ENCODE data around the gene USP11. TPM values are rescaled to one million over a fixed set of nuclear protein-coding genes. Genes with fewer than 3 reads are reported as not detected.

USP11 gene
- total RNA-seq, 1 experiment from 2014 or later, result 153 TPM

DNA sequence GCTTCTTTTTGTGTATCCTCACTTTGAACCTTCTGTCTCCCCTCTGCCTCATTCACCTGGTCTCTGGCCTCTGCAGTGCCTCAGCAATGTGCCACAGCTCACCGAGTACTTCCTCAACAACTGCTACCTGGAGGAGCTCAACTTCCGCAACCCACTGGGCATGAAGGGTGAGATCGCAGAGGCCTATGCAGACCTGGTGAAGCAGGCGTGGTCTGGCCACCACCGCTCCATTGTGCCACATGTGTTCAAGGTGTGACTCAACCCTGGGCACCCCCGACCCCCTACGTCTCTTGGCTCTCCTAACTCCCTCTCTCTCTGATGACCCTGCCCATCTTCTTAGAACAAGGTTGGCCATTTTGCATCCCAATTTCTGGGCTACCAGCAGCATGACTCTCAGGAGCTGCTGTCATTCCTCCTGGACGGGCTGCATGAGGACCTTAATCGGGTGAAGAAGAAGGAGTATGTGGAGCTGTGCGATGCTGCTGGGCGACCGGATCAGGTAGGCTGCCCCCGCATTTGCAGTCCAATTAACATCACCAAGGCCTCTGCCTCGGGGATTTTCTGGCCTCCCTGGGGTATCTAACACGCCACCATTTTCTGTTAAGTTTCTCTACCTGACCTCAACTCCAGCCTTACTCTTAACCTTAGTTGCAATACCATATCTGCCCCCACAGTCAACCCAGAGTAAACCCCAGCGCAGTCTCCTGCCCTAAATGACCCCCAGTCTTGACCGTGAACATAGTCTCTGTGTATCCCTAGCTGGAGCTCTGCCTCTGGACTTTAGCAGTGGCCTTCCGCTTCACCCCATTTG, 8.6 kb downstream of the USP11 start:
- TF ChIP-seq, protein P1, sequence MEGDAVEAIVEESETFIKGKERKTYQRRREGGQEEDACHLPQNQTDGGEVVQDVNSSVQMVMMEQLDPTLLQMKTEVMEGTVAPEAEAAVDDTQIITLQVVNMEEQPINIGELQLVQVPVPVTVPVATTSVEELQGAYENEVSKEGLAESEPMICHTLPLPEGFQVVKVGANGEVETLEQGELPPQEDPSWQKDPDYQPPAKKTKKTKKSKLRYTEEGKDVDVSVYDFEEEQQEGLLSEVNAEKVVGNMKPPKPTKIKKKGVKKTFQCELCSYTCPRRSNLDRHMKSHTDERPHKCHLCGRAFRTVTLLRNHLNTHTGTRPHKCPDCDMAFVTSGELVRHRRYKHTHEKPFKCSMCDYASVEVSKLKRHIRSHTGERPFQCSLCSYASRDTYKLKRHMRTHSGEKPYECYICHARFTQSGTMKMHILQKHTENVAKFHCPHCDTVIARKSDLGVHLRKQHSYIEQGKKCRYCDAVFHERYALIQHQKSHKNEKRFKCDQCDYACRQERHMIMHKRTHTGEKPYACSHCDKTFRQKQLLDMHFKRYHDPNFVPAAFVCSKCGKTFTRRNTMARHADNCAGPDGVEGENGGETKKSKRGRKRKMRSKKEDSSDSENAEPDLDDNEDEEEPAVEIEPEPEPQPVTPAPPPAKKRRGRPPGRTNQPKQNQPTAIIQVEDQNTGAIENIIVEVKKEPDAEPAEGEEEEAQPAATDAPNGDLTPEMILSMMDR (conservative IDR thresholded peaks at IDR 0.05), result no peak
- no peak overlapping the region for H3K27ac ChIP-seq (ENCODE audit: insufficient read length, low read depth, low read length)
- H3K14ac ChIP-seq (ENCODE audit: insufficient read depth, low read length), result no peak overlapping the region
- no peak overlapping the region for H2AFZ ChIP-seq (ENCODE audit: low read length)
- H3K9ac ChIP-seq (ENCODE audit: extremely low read depth, insufficient read length, low read length), result no peak overlapping the region
- H2BK120ac ChIP-seq (ENCODE audit: low read depth, low read length, poor library complexity, severe bottlenecking), result no peak overlapping the region
- no peak overlapping the region for H3K4me2 ChIP-seq (ENCODE audit: insufficient read depth, insufficient read length, low read length)
- no peak overlapping the region for H3K18ac ChIP-seq (ENCODE audit: insufficient read length, low read depth, low read length)
- Mint-ChIP-seq H3K27ac (peak overlapping the region in 2 of 3 experiments; percentile 10 to 84; a peak in 3 of 7 replicates), H3K27me3 (ENCODE audit: low read depth) (peaks cover 1% of the 10 kb centered on the region; the same call in 1 of the 2 replicates), H3K4me3 (no peak overlapping the region), H3K4me1 (no peaks in the 10 kb centered on the region), H3K9me3 (no peaks in the 10 kb centered on the region; a peak in 1 of 5 replicates), H3K36me3 (ENCODE audit: insufficient read depth in 1 of 3, low read depth in 3 of 3) (peaks cover 56 to 70% (median 67%) of the 10 kb centered on the region in 3 experiments; a peak in 6 of 7 replicates)
- no peak overlapping the region for H3T11ph ChIP-seq (ENCODE audit: low read length)
- no peak overlapping the region for H3K56ac ChIP-seq (ENCODE audit: insufficient read length, low read depth, low read length)
- no CpG with 5 or more reads among the region's 18 CpGs for WGBS (ENCODE audit: extremely low coverage, insufficient read length, low lambda C conversion rate)
- no peak overlapping the region for H4K5ac ChIP-seq (ENCODE audit: insufficient read length, low read depth, low read length)
- H4K91ac ChIP-seq (ENCODE audit: insufficient read length, low read depth, low read length), result no peak overlapping the region
- no peaks in the 10 kb centered on the region for H3K4me1 ChIP-seq (ENCODE audit: insufficient read depth, low read length)
- no peak overlapping the region for H2BK15ac ChIP-seq (ENCODE audit: low read depth, low read length)
- H3K23me2 ChIP-seq (ENCODE audit: insufficient read length, low read depth, low read length, poor library complexity, severe bottlenecking), result no peaks in the 10 kb centered on the region
- H4K8ac ChIP-seq (replicated peaks; ENCODE audit: insufficient read length, low read depth, low read length), result no peak overlapping the region
- no peak overlapping the region for H2BK20ac ChIP-seq (ENCODE audit: low read depth, low read length, poor library complexity, severe bottlenecking)
- no peak overlapping the region for H2AK5ac ChIP-seq (ENCODE audit: insufficient read length, low read length)
- H4K20me1 ChIP-seq (ENCODE audit: control insufficient read depth, insufficient read depth, insufficient read length), result no peaks in the 10 kb centered on the region
- H3K79me1 ChIP-seq (ENCODE audit: insufficient read depth, low read depth, low read length, poor library complexity, severe bottlenecking), result peaks cover 2% of the 10 kb centered on the region
- no peaks in the 10 kb centered on the region for H3K27me3 ChIP-seq (ENCODE audit: insufficient read depth, low read length)
- H3K4ac ChIP-seq (ENCODE audit: low read depth, low read length), result no peak overlapping the region
- no peak overlapping the region for H2BK5ac ChIP-seq (ENCODE audit: insufficient read length, low read length)
- no peaks in the 10 kb centered on the region; the same call in 1 of the 2 replicates for H3K79me2 ChIP-seq (ENCODE audit: insufficient read depth, low read length)
- H2BK12ac ChIP-seq (ENCODE audit: insufficient read length, low read depth, low read length), result no peak overlapping the region
- DNase-seq, result no peak
- no peaks in the 10 kb centered on the region for H3K9me3 ChIP-seq (ENCODE audit: control insufficient read depth, low read depth, low read length)
- H3K23ac ChIP-seq (ENCODE audit: insufficient read length, low read depth, low read length), result no peak overlapping the region
